HG03025 (cell line): ENCODE measurements around the gene CAND1.

ENCODE experiments used
- ATAC-seq: cut with Tn5 transposase; IDR thresholded peaks from one replicate; pipeline ENCODE4 v1.9.1; 2021; ENCODE audit warnings: mild to moderate bottlenecking, moderate library complexity; ENCODE audit not compliant: unreplicated experiment, low FRiP score

CAND1 gene

GRCh38 chr12:67280088-67280487, 10.9 kb downstream of the CAND1 start:
- ATAC-seq = no peak

- no peak for ATAC-seq
These were observed 11.4 kb downstream of the CAND1 start for GRCh38 chr12:67280572-67280971.

GRCh38 chr12:67284561-67284960, 15.4 kb downstream of the CAND1 start:
- no peak for ATAC-seq

- ATAC-seq = no peak
These were observed 17.1 kb downstream of the CAND1 start for GRCh38 chr12:67286257-67286656.

GRCh38 chr12:67287311-67287710, 18.2 kb downstream of the CAND1 start:
- no peak for ATAC-seq

- ATAC-seq = no peak
These were observed 19.4 kb downstream of the CAND1 start for GRCh38 chr12:67288561-67288960.

GRCh38 chr12:67290378-67290777, 21.2 kb downstream of the CAND1 start:
- no peak for ATAC-seq

- ATAC-seq = no peak
These were observed 30.4 kb downstream of the CAND1 start for GRCh38 chr12:67299526-67299925.

GRCh38 chr12:67299926-67300325, 30.8 kb downstream of the CAND1 start:
- ATAC-seq = no peak

- no peak for ATAC-seq
These were observed 33.0 kb downstream of the CAND1 start for GRCh38 chr12:67302162-67302561.

- ATAC-seq = no peak
These were observed 36.4 kb downstream of the CAND1 start for GRCh38 chr12:67305544-67305943.

GRCh38 chr12:67306712-67307111, 37.6 kb downstream of the CAND1 start:
- ATAC-seq = no peak

GRCh38 chr12:67315661-67316060, 46.5 kb downstream of the CAND1 start:
- no peak for ATAC-seq

- no peak for ATAC-seq
These were observed 49.6 kb downstream of the CAND1 start for GRCh38 chr12:67318786-67319185.

- no peak for ATAC-seq
These were observed 50.8 kb downstream of the CAND1 start for GRCh38 chr12:67319936-67320335.

- ATAC-seq = no peak
These were observed 51.6 kb downstream of the CAND1 start for GRCh38 chr12:67320614-67321295.

- no peak for ATAC-seq
These were observed 53.4 kb downstream of the CAND1 start for GRCh38 chr12:67322580-67322979.

GRCh38 chr12:67323007-67323406, 53.8 kb downstream of the CAND1 start:
- ATAC-seq = no peak

- ATAC-seq = no peak
These were observed 57.5 kb downstream of the CAND1 start for GRCh38 chr12:67326637-67327036.

- ATAC-seq = no peak
These were observed 58.3 kb downstream of the CAND1 start for GRCh38 chr12:67327466-67327865.

GRCh38 chr12:67331123-67331522, 62.0 kb downstream of the CAND1 start:
- ATAC-seq = no peak

- ATAC-seq = no peak
These were observed 62.7 kb downstream of the CAND1 start for GRCh38 chr12:67331828-67332227.

- ATAC-seq = no peak
These were observed 64.5 kb downstream of the CAND1 start for GRCh38 chr12:67333649-67334048.
